COLO668 (cell line): ENCODE data around the gene XXYLT1.
"Not testable (repeated sequence)": the region's sequence is repeated elsewhere in the genome, so short reads cannot be mapped to it uniquely, and the experiment has no call there.

Source experiments
- DNase-seq: peaks from one replicate; lab custom pipeline; 2025; ENCODE audit not compliant: unreplicated experiment; lab: John Stamatoyannopoulos, UW

Gene XXYLT1

GRCh38 chr3:195187609-195188425 lies 83.1 kb downstream of the XXYLT1 start:
- DNase-seq: no peak

GRCh38 chr3:195186710-195187047 lies 84.3 kb downstream of the XXYLT1 start:
- DNase-seq: not testable (repeated sequence)

GRCh38 chr3:195186041-195186709 lies 84.8 kb downstream of the XXYLT1 start:
- no peak for DNase-seq

- no peak for DNase-seq
Observed at GRCh38 chr3:195185583-195185982, 85.4 kb downstream of the XXYLT1 start.

GRCh38 chr3:195184716-195185421 lies 86.1 kb downstream of the XXYLT1 start:
- DNase-seq: no peak

- DNase-seq: no peak
Observed at GRCh38 chr3:195183071-195183776, 87.7 kb downstream of the XXYLT1 start.

- DNase-seq: no peak
Observed at GRCh38 chr3:195182470-195182795, 88.5 kb downstream of the XXYLT1 start.

- DNase-seq: no peak
Observed at GRCh38 chr3:195181741-195182469, 89.1 kb downstream of the XXYLT1 start.

GRCh38 chr3:195181113-195181498 lies 89.9 kb downstream of the XXYLT1 start:
- no peak for DNase-seq

GRCh38 chr3:195180490-195181112 lies 90.4 kb downstream of the XXYLT1 start:
- no peak for DNase-seq

- no peak for DNase-seq
Observed at GRCh38 chr3:195179776-195180489, 91.0 kb downstream of the XXYLT1 start.

- no peak for DNase-seq
Observed at GRCh38 chr3:195178124-195178910, 92.6 kb downstream of the XXYLT1 start.

GRCh38 chr3:195177422-195178123 lies 93.4 kb downstream of the XXYLT1 start:
- DNase-seq: no peak

GRCh38 chr3:195176776-195177175 lies 94.2 kb downstream of the XXYLT1 start:
- DNase-seq: no peak

GRCh38 chr3:195175476-195176337 lies 95.3 kb downstream of the XXYLT1 start:
- DNase-seq: no peak

- DNase-seq: no peak
Observed at GRCh38 chr3:195175076-195175475, 95.9 kb downstream of the XXYLT1 start.

- no peak for DNase-seq
Observed at GRCh38 chr3:195173657-195174056, 97.3 kb downstream of the XXYLT1 start.
